GM12873 (cell line): Measurements from ENCODE around the gene ZDHHC14.
A peak's percentile ranks its signal among the peaks of the same experiment; 100 is the strongest.

ENCODE experiments used
- CTCF ChIP-seq: IDR thresholded peaks from 2 replicates; pipeline ENCODE4 v1.5.1; 2012; ENCODE audit warnings: low read depth, mild to moderate bottlenecking, moderate library complexity, low read length, control low read depth; ENCODE audit not compliant: insufficient read depth; ENCODE audit errors: missing control alignments

Gene ZDHHC14

GRCh38 chr6:157660414-157660813 is 279.4 kb downstream of the ZDHHC14 start:
- TF ChIP-seq CTCF = no peak

- no peak for TF ChIP-seq CTCF
These were observed 280.7 kb downstream of the ZDHHC14 start for GRCh38 chr6:157661652-157662051.

GRCh38 chr6:157663261-157663660 is 282.3 kb downstream of the ZDHHC14 start:
- no peak for TF ChIP-seq CTCF

GRCh38 chr6:157665180-157665579 is 284.2 kb downstream of the ZDHHC14 start:
- TF ChIP-seq CTCF = no peak

GRCh38 chr6:157666729-157667128 is 285.7 kb downstream of the ZDHHC14 start:
- no peak for TF ChIP-seq CTCF

- TF ChIP-seq CTCF = peak; percentile 73
These were observed 286.4 kb downstream of the ZDHHC14 start for GRCh38 chr6:157667211-157668008.

- TF ChIP-seq CTCF = no peak
These were observed 287.0 kb downstream of the ZDHHC14 start for GRCh38 chr6:157668009-157668401.
